Measurements from ENCODE around the gene ABLIM2.

DNA sequence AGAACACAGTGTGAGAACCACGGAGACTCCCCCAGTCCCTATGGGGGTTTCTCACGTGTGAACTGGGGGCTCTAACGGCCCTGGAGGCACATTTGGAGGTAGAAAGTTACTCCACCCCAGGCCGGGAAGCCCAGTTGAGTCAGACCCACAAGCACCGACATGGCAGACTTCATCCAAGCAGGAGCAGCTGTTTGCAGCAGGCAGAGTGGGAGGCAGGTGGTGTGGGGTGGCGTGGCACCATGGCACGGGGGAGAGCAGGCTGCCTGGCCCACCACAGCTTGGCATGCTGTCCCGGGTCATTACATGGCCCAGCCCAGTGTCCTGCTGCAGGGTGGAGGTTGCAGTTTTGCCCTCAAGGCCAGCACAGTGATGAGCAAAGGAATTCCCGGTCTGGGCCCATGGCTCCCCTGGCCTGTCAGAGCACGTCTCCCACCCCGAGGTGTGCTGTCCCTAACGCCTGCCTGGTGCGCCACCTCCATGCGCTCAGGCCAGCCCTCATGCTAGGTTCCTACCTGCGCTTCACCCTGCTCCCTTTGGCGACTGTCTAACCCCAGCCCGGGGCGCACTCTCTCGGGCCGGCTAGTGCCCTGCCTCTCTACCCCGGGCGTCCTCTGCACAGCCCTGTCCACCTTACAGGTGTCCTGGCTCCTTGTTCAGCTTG is 128.4 kb downstream of the ABLIM2 start:
- TF ChIP-seq, protein P1, sequence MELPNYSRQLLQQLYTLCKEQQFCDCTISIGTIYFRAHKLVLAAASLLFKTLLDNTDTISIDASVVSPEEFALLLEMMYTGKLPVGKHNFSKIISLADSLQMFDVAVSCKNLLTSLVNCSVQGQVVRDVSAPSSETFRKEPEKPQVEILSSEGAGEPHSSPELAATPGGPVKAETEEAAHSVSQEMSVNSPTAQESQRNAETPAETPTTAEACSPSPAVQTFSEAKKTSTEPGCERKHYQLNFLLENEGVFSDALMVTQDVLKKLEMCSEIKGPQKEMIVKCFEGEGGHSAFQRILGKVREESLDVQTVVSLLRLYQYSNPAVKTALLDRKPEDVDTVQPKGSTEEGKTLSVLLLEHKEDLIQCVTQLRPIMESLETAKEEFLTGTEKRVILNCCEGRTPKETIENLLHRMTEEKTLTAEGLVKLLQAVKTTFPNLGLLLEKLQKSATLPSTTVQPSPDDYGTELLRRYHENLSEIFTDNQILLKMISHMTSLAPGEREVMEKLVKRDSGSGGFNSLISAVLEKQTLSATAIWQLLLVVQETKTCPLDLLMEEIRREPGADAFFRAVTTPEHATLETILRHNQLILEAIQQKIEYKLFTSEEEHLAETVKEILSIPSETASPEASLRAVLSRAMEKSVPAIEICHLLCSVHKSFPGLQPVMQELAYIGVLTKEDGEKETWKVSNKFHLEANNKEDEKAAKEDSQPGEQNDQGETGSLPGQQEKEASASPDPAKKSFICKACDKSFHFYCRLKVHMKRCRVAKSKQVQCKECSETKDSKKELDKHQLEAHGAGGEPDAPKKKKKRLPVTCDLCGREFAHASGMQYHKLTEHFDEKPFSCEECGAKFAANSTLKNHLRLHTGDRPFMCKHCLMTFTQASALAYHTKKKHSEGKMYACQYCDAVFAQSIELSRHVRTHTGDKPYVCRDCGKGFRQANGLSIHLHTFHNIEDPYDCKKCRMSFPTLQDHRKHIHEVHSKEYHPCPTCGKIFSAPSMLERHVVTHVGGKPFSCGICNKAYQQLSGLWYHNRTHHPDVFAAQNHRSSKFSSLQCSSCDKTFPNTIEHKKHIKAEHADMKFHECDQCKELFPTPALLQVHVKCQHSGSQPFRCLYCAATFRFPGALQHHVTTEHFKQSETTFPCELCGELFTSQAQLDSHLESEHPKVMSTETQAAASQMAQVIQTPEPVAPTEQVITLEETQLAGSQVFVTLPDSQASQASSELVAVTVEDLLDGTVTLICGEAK (IDR thresholded peaks at IDR 0.05; ENCODE audit: borderline replicate concordance) = no peak
- TF ChIP-seq, protein P2, sequence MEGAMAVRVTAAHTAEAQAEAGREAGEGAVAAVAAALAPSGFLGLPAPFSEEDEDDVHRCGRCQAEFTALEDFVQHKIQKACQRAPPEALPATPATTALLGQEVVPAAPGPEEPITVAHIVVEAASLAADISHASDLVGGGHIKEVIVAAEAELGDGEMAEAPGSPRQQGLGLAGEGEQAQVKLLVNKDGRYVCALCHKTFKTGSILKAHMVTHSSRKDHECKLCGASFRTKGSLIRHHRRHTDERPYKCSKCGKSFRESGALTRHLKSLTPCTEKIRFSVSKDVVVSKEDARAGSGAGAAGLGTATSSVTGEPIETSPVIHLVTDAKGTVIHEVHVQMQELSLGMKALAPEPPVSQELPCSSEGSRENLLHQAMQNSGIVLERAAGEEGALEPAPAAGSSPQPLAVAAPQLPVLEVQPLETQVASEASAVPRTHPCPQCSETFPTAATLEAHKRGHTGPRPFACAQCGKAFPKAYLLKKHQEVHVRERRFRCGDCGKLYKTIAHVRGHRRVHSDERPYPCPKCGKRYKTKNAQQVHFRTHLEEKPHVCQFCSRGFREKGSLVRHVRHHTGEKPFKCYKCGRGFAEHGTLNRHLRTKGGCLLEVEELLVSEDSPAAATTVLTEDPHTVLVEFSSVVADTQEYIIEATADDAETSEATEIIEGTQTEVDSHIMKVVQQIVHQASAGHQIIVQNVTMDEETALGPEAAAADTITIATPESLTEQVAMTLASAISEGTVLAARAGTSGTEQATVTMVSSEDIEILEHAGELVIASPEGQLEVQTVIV (IDR thresholded peaks at IDR 0.05; ENCODE audit: borderline replicate concordance, partially characterized antibody) = no peak
- TF ChIP-seq TAF1 (IDR thresholded peaks at IDR 0.05; ENCODE audit: borderline replicate concordance, low read depth, low read length) = no peak
- TF ChIP-seq, protein P3, sequence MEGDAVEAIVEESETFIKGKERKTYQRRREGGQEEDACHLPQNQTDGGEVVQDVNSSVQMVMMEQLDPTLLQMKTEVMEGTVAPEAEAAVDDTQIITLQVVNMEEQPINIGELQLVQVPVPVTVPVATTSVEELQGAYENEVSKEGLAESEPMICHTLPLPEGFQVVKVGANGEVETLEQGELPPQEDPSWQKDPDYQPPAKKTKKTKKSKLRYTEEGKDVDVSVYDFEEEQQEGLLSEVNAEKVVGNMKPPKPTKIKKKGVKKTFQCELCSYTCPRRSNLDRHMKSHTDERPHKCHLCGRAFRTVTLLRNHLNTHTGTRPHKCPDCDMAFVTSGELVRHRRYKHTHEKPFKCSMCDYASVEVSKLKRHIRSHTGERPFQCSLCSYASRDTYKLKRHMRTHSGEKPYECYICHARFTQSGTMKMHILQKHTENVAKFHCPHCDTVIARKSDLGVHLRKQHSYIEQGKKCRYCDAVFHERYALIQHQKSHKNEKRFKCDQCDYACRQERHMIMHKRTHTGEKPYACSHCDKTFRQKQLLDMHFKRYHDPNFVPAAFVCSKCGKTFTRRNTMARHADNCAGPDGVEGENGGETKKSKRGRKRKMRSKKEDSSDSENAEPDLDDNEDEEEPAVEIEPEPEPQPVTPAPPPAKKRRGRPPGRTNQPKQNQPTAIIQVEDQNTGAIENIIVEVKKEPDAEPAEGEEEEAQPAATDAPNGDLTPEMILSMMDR (IDR thresholded peaks at IDR 0.05 in 2 of 3, conservative IDR thresholded peaks at IDR 0.05 in 1 of 3; ENCODE audit: control insufficient read depth in 2 of 3, extremely low read depth in 1 of 3, insufficient read depth in 1 of 3, low read depth in 3 of 3, low read length in 3 of 3) = no peak
